Karpas-422 (cell line): ENCODE data around the gene OR2A14. TPM values are rescaled to one million over a fixed set of nuclear protein-coding genes. Genes with fewer than 3 reads are reported as not detected.

Experiments used
- DNase-seq: peaks from one replicate; pipeline ENCODE4 v3.0.0-alpha.2; 2015
- H2AFZ ChIP-seq: fragments of 200-600 bp; sonication (generic); 2 replicates; pipeline ENCODE4 v1.6.1; 2014; ENCODE audit warnings: antibody characterized with exemption, low read length, mixed read lengths
- H3K27ac ChIP-seq: fragments of 200-600 bp; sonication (generic); 2 replicates; pipeline ENCODE4 v1.5.1; 2014; ENCODE audit warnings: mild to moderate bottlenecking, low read length, moderate library complexity
- H3K27me3 ChIP-seq: fragments of 200-600 bp; sonication (generic); 2 replicates; pipeline ENCODE4 v1.6.1; 2014; ENCODE audit warnings: low read length, mixed read lengths
- H3K36me3 ChIP-seq: fragments of 200-600 bp; sonication (generic); 2 replicates; pipeline ENCODE4 v1.6.1; 2014; ENCODE audit warnings: low read length, mixed read lengths; ENCODE audit not compliant: insufficient read depth
- H3K4me1 ChIP-seq: fragments of 200-600 bp; sonication (generic); 2 replicates; pipeline ENCODE4 v1.6.1; 2014; ENCODE audit warnings: mild to moderate bottlenecking, low read length, mixed read lengths
- H3K4me2 ChIP-seq: fragments of 200-600 bp; sonication (generic); 2 replicates; pipeline ENCODE4 v1.6.1; 2014; ENCODE audit warnings: low read length, low read depth, mild to moderate bottlenecking; ENCODE audit not compliant: poor library complexity, severe bottlenecking
- H3K4me3 ChIP-seq: fragments of 200-600 bp; sonication (generic); 2 replicates; pipeline ENCODE4 v1.5.1; 2014; ENCODE audit warnings: mild to moderate bottlenecking, antibody characterized with exemption, low read length, mixed read lengths
- H3K79me2 ChIP-seq: fragments of 200-600 bp; sonication (generic); 2 replicates; pipeline ENCODE4 v1.6.1; 2014; ENCODE audit warnings: mild to moderate bottlenecking, low read length, mixed read lengths
- H3K9ac ChIP-seq: fragments of 200-600 bp; sonication (generic); 2 replicates; pipeline ENCODE4 v1.6.0; 2014; ENCODE audit warnings: low read length
- H3K9me2 ChIP-seq: fragments of 200-600 bp; sonication (generic), shearing (Covaris generic); replicated peaks from 2 replicates; pipeline ENCODE4 v1.6.0; 2014; ENCODE audit warnings: mild to moderate bottlenecking, low read length, moderate library complexity; ENCODE audit not compliant: insufficient read depth
- H3K9me3 ChIP-seq: fragments of 300-700, 200-600 bp; sonication (generic); 2 replicates; pipeline ENCODE4 v1.6.1; 2014; ENCODE audit warnings: low read length, mixed read lengths
- H4K20me1 ChIP-seq: fragments of 200-600 bp; sonication (generic); 2 replicates; pipeline ENCODE4 v1.6.1; 2014; ENCODE audit warnings: mild to moderate bottlenecking, antibody characterized with exemption, low read length, low read depth; ENCODE audit not compliant: insufficient read depth
- total RNA-seq: library from RNA; depleted of rRNA; stranded (reverse); fragments of >200 nt; shearing (Covaris generic); gene quantifications from 2 replicates; pipeline ENCODE4 v1.2.3, GENCODE V29; 2014; ENCODE audit warnings: low replicate concordance; rRNA removed

OR2A14 gene, protein sequence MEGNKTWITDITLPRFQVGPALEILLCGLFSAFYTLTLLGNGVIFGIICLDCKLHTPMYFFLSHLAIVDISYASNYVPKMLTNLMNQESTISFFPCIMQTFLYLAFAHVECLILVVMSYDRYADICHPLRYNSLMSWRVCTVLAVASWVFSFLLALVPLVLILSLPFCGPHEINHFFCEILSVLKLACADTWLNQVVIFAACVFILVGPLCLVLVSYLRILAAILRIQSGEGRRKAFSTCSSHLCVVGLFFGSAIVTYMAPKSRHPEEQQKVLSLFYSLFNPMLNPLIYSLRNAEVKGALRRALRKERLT
- not detected in 2 replicates for total RNA-seq

DNA sequence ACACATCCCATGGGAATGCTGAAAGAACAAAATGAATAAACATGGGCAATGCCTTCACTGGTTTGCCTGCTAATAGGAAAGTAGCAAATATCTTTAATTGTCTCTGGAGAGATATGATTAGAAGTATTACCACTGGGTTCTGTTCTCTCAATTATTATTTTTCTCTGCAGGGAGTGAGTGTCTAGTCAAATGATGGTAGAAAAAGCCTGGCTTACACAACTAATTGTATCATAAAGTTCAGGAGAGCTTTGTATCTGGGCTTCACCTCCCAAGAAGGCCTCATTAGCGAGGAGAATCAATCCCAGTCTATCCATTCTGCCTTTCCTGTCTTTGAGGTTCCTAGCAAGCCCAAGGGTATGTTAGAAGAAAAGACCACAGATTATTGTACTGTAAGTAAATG lies at the start of gene OR2A14:
TSS of gene OR2A14 (plus strand) at position 301 of the 400 bp plus-strand sequence. CDS start 5,937 bp downstream, outside the sequence.
- no peaks in the 10 kb centered on the region for H3K36me3 ChIP-seq
- no peaks in the 10 kb centered on the region for H4K20me1 ChIP-seq
- no peak for DNase-seq
- H3K4me1 ChIP-seq = no peaks in the 10 kb centered on the region
- H3K27ac ChIP-seq = no peak within 1 kb of the TSS
- H3K9me3 ChIP-seq = no peaks in the 10 kb centered on the region
- no peaks in the 10 kb centered on the region for H3K27me3 ChIP-seq
- no peak within 1 kb of the TSS for H3K9ac ChIP-seq
- no peak within 1 kb of the TSS for H3K4me3 ChIP-seq
- H2AFZ ChIP-seq = no peak within 1 kb of the TSS
- no peaks in the 10 kb centered on the region for H3K79me2 ChIP-seq
- H3K4me2 ChIP-seq = no peak within 1 kb of the TSS
- no peaks in the 10 kb centered on the region for H3K9me2 ChIP-seq

DNA sequence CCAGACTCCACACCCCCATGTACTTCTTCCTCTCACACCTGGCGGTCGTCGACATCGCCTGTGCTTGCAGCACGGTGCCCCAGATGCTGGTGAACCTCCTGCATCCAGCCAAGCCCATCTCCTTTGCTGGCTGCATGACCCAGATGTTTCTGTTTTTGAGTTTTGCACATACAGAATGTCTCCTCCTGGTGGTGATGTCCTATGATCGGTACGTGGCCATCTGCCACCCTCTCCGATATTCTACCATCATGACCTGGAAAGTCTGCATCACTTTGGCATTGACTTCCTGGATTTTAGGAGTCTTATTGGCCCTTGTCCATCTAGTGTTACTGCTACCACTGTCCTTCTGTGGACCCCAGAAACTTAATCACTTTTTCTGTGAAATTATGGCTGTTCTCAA lies 48.6 kb upstream of the OR2A14 start:
- H3K4me2 ChIP-seq = no peak overlapping the region
- H3K27me3 ChIP-seq = no peaks in the 10 kb centered on the region
- no peaks in the 10 kb centered on the region for H3K79me2 ChIP-seq
- no peaks in the 10 kb centered on the region for H3K36me3 ChIP-seq
- no peak for DNase-seq
- no peak overlapping the region for H3K27ac ChIP-seq
- no peaks in the 10 kb centered on the region for H3K9me2 ChIP-seq
- no peaks in the 10 kb centered on the region for H3K4me1 ChIP-seq
- no peaks in the 10 kb centered on the region for H4K20me1 ChIP-seq
- H3K9me3 ChIP-seq = no peaks in the 10 kb centered on the region
- H3K4me3 ChIP-seq = no peak overlapping the region
- no peak overlapping the region for H3K9ac ChIP-seq
- H2AFZ ChIP-seq = no peak overlapping the region

DNA sequence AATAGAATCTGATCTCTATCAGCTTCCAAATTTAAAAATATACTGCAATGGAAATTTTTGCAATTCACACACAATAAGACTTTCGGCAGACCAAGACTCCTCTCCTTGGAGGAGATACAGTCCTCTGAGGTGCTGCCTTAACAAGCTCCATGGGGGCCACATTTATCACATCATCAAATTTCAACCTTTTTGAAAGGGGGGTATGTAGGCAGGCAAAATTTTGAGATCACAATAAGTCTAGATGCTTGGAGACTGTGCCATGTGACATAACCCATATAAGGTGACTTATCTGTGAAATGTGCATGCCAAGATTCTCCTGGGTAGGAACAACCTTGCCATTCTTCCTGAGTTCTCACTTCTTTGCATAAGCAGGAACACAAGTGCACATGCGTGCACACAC lies 37.0 kb upstream of the OR2A14 start, which contains the start of gene OR2A12:
TSS of gene OR2A12 (plus strand) at position 301 of the 400 bp plus-strand sequence. CDS start 8,830 bp downstream, outside the sequence.
- Histone ChIP-seq H3K36me3 (no peaks in the 10 kb centered on the region), H3K4me2 (no peak within 1 kb of the TSS), H3K4me1 (no peaks in the 10 kb centered on the region)

DNA sequence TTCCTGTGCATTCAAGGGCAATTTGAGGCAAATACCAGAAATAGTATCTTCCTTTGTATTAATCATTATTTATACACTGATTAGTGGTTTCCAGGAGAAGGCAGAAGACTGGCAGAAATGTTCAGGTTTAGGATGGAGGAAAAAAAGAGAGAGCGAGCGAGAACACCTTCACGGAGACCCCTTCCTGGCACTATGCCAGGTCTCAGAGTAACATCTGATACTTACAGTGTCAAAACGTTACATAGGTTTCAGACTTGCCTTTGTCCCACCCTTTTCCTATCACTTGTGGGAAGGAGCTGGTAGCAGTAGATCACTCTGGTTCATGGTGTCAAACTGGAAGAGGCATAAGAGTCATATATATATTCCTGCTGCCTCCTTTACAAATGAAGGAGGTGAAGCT lies 36.2 kb upstream of the OR2A14 start:
- no peaks in the 10 kb centered on the region for H3K79me2 ChIP-seq
- no peak overlapping the region for H3K4me3 ChIP-seq
- H3K9ac ChIP-seq = no peak overlapping the region

More for the DNA sequence above, 37.0 kb upstream of the OR2A14 start, which contains the start of gene OR2A12:
- Histone ChIP-seq H3K9me3 (no peaks in the 10 kb centered on the region), H4K20me1 (no peaks in the 10 kb centered on the region), H3K79me2 (no peaks in the 10 kb centered on the region), H3K4me3 (no peak within 1 kb of the TSS), H3K9ac (no peak within 1 kb of the TSS), H3K27ac (no peak within 1 kb of the TSS), H2AFZ (no peak within 1 kb of the TSS), H3K9me2 (no peaks in the 10 kb centered on the region), H3K27me3 (no peaks in the 10 kb centered on the region)
- no peak for DNase-seq

DNA sequence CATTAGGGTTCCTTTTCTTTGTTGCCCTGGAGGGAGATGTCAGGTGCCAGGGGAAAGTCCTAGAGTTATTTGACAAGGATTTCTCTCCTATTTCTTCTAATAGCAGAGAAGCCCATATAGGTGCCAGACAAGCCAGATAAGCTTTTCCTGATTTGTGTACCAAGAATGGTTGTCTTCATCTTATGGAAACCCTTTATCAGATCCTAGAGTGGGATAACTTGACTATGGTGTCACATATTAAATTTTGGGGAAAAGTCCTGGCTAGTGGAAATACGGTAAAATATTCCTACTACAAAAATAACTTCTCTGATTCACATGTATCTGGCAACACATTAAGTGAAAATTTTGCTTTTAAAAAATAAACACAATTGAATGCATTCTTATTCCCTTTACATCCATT lies 35.7 kb upstream of the OR2A14 start:
- Histone ChIP-seq H3K27ac (no peak overlapping the region), H3K9me3 (no peaks in the 10 kb centered on the region), H3K9ac (no peak overlapping the region), H3K4me2 (no peak overlapping the region), H3K9me2 (no peaks in the 10 kb centered on the region), H3K79me2 (no peaks in the 10 kb centered on the region), H3K36me3 (no peaks in the 10 kb centered on the region), H2AFZ (no peak overlapping the region), H3K4me3 (no peak overlapping the region), H3K27me3 (no peaks in the 10 kb centered on the region), H4K20me1 (no peaks in the 10 kb centered on the region), H3K4me1 (no peaks in the 10 kb centered on the region)
- DNase-seq = no peak

More for the DNA sequence above, 36.2 kb upstream of the OR2A14 start:
- no peaks in the 10 kb centered on the region for H3K27me3 ChIP-seq
- no peaks in the 10 kb centered on the region for H3K9me2 ChIP-seq
- DNase-seq = no peak
- H3K4me1 ChIP-seq = no peaks in the 10 kb centered on the region
- H4K20me1 ChIP-seq = no peaks in the 10 kb centered on the region
- H3K9me3 ChIP-seq = no peaks in the 10 kb centered on the region
- H2AFZ ChIP-seq = no peak overlapping the region
- no peaks in the 10 kb centered on the region for H3K36me3 ChIP-seq
- H3K4me2 ChIP-seq = no peak overlapping the region
- no peak overlapping the region for H3K27ac ChIP-seq

DNA sequence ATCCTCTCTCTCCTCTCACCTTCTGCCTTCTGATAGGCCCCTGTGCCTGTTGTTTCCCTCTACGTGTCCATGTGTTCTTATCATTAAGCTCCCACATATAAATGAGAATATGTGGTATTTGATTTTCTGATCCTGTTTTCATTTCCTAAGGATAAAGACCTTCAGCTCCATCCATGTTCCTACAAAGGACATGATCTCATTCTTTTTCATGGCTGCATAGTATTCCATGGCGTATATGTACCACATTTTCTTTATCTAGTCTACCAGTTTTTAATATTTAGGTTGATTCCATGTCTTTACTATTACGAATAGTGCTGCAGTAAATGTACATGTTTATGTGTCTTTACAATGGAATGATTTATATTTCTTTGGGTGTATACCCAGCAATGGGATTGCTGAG lies 32.3 kb upstream of the OR2A14 start:
- Histone ChIP-seq H3K4me1 (no peaks in the 10 kb centered on the region), H3K9ac (no peak overlapping the region), H3K79me2 (no peaks in the 10 kb centered on the region), H3K4me2 (no peak overlapping the region), H3K36me3 (no peaks in the 10 kb centered on the region), H3K4me3 (no peak overlapping the region), H3K27ac (no peak overlapping the region), H3K9me3 (no peaks in the 10 kb centered on the region), H3K9me2 (no peaks in the 10 kb centered on the region), H2AFZ (no peak overlapping the region), H3K27me3 (no peaks in the 10 kb centered on the region), H4K20me1 (no peaks in the 10 kb centered on the region)
- DNase-seq = no peak

DNA sequence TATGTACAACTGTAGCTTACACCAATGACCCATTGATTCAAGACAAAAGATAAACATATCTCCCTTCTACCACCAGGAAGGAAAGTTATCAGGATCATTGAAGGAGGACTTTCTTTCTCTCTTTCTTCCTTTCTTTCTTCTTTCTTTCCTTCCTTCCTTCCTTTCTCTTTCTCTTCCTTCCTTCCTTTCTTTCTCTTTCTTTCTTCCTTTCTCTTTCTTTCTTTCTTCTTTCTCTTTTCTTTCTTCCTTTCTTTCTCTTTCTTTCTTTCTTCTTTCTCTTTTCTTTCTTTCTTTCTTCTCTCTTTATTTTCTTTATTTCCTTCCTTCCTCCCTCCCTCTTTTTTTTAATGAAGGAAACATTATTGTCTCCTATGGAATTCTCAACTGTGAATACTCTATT lies 24.2 kb upstream of the OR2A14 start:
- H3K4me2 ChIP-seq = no peak overlapping the region
- no peaks in the 10 kb centered on the region for H3K9me3 ChIP-seq
- H3K9me2 ChIP-seq = no peaks in the 10 kb centered on the region
- no peaks in the 10 kb centered on the region for H3K27me3 ChIP-seq
- H3K4me1 ChIP-seq = no peaks in the 10 kb centered on the region
- DNase-seq = no peak
- no peaks in the 10 kb centered on the region for H4K20me1 ChIP-seq
- H3K79me2 ChIP-seq = no peaks in the 10 kb centered on the region
- H3K36me3 ChIP-seq = no peaks in the 10 kb centered on the region
- H2AFZ ChIP-seq = no peak overlapping the region
- no peak overlapping the region for H3K27ac ChIP-seq
- H3K9ac ChIP-seq = no peak overlapping the region
- H3K4me3 ChIP-seq = no peak overlapping the region

DNA sequence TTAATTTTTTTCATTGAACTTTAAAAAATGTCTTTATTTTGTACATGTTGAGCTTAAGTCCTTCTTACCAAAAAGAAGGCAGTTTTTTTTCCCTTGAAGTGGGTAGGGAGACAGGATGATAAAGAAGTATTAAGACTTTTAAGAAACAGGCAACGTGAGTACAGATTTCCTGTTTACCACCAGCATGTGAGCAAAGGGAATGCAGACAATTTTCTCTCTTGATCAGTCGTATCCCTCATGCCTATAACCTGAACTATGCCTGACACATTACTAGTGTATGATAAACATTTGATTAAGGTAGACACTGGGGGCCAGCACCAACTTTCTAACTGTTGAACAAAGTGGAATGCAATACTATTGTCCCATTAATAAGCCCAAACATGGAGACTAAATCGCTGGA lies 22.4 kb upstream of the OR2A14 start:
- no peak for DNase-seq
- Histone ChIP-seq H3K4me3 (no peak overlapping the region), H3K4me1 (no peaks in the 10 kb centered on the region), H3K36me3 (no peaks in the 10 kb centered on the region), H3K4me2 (no peak overlapping the region), H3K9me3 (no peaks in the 10 kb centered on the region), H2AFZ (no peak overlapping the region), H3K9ac (no peak overlapping the region), H3K27me3 (no peaks in the 10 kb centered on the region), H4K20me1 (no peaks in the 10 kb centered on the region), H3K9me2 (no peaks in the 10 kb centered on the region), H3K79me2 (no peaks in the 10 kb centered on the region), H3K27ac (no peak overlapping the region)
